Measurements from ENCODE around the gene HELZ2.
"Not testable (repeated sequence)": the region's sequence is repeated elsewhere in the genome, so short reads cannot be mapped to it uniquely, and the experiment has no call there.

GRCh38 chr20:63601679-63602078 lies 27.6 kb upstream of the HELZ2 start:
- TF ChIP-seq, protein P1, sequence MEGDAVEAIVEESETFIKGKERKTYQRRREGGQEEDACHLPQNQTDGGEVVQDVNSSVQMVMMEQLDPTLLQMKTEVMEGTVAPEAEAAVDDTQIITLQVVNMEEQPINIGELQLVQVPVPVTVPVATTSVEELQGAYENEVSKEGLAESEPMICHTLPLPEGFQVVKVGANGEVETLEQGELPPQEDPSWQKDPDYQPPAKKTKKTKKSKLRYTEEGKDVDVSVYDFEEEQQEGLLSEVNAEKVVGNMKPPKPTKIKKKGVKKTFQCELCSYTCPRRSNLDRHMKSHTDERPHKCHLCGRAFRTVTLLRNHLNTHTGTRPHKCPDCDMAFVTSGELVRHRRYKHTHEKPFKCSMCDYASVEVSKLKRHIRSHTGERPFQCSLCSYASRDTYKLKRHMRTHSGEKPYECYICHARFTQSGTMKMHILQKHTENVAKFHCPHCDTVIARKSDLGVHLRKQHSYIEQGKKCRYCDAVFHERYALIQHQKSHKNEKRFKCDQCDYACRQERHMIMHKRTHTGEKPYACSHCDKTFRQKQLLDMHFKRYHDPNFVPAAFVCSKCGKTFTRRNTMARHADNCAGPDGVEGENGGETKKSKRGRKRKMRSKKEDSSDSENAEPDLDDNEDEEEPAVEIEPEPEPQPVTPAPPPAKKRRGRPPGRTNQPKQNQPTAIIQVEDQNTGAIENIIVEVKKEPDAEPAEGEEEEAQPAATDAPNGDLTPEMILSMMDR (IDR thresholded peaks at IDR 0.05), result not testable (repeated sequence)
- not testable (repeated sequence) for TF ChIP-seq POLR2A (IDR thresholded peaks at IDR 0.05)
